GM12891 (cell line): ENCODE data around the gene SLC16A4.

Experiments
- POLR2A ChIP-seq: IDR thresholded peaks from 2 replicates; pipeline ENCODE4 v1.6.1; 2011; ENCODE audit warnings: low read depth, low read length, control low read depth
- SPI1 ChIP-seq: IDR thresholded peaks from 2 replicates; pipeline ENCODE4 v1.6.1; 2011; ENCODE audit warnings: low read depth, low read length, control low read depth

DNA sequence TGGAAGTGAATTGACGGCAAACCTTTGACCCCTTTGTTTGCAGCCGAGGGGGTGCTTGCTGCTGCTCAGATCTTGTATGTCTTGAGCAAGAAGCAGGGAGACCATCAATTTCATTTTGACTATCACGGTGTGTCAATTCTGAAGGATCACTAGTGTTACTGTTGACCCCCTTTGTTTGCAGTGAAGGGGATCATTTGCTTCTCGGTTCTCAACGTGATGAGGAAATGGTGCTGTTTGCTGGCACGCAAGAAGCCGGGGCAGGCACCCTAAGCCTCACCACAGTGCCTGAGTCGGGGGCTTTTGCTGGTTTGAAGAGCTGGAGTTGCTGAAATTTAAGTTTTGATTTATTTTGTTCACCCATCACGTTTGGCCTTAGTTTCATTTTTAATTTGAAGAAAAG, 44.1 kb downstream of the SLC16A4 start:
- TF ChIP-seq SPI1, result no peak
- TF ChIP-seq POLR2A, result no peak
